ENCODE measurements around the gene SHC4.

The SHC4 gene

GRCh38 chr15:48966595-48967301 is 3.0 kb upstream of the SHC4 start:
- no peak for FAIRE-seq

- no peak for FAIRE-seq
Measured at GRCh38 chr15:48965972-48966371, 2.3 kb upstream of the SHC4 start.

- no peak for FAIRE-seq
Measured at GRCh38 chr15:48964898-48965297, 1.2 kb upstream of the SHC4 start.

- FAIRE-seq = no peak
Measured at GRCh38 chr15:48962662-48963523, 826 bp downstream of the SHC4 start.

DNA sequence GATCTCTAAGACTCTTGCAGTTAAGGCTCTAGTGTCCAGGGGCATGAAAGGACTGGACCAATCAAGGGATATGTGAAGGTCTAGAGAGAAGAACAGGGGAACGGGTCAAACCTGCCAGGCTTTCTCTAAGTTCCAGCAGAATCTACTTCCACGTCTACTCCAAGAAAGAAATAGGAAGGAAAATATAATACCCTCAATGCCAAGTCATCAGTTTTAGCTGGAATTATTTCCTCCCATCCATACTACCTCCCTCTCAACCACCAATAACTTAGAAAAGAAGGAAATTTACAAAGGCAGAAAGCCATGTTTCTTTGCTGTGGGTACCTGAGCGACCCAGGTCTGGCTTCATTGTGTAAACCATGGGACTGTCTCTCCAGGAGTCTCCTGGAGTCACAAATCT is 7.8 kb downstream of the SHC4 start:
- no peak for FAIRE-seq

DNA sequence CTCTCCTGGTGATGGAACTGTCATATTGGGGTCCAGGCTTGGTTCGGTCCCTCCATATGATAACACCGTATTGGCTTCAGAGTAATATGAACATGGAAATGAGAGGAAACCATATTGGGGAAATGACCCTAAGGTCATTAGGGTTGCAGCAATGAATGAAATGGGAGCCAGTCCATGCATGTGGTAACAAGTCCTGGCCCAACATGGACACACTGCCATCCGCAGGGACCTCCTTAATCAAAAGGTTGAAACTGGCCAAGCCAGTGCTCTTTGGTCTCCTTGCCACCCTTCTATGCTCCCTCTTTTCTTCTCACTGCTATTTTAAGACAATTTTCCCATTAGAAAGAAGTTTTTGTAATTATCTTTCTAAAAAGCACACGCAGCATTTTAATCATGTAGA is 8.3 kb downstream of the SHC4 start:
- no peak for FAIRE-seq

DNA sequence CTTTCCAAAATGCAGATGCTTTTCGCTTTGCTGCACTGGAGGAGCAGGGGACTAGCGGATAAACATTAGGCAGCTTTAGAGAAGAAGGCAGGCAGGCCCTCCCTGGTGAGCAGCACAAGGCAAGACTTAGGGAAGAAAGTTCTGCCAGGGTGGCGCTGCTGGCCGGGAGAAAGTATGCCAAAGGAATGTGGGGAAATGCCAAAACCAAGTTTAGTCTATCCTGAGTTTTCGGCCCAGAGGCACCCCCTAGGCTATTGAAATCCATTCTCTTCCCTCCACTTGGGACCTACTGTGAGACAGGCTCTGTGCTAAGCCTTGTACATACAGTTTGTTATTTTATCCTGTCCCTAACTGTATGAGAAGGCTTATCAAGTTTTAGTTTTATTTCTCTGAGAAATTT is 9.2 kb downstream of the SHC4 start:
- FAIRE-seq = no peak

DNA sequence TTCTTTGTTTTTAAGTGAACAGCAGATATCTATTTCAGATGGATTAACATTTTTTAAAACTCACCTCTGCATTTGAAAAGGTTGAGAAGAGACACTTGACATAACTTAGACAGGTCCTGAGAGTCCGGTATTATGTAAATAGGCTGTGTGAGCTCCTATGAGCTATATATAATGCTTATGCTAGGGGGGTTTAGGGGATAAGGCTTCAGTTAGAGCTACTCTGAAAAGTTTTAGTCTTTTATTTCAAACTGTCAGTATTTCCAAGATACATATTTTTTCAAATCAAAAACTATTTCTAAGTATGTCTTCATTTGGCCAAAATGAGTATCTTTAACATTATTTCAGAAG is 16.9 kb downstream of the SHC4 start:
- FAIRE-seq = no peak

GRCh38 chr15:48946074-48946839 is 17.5 kb downstream of the SHC4 start:
- FAIRE-seq = no peak

DNA sequence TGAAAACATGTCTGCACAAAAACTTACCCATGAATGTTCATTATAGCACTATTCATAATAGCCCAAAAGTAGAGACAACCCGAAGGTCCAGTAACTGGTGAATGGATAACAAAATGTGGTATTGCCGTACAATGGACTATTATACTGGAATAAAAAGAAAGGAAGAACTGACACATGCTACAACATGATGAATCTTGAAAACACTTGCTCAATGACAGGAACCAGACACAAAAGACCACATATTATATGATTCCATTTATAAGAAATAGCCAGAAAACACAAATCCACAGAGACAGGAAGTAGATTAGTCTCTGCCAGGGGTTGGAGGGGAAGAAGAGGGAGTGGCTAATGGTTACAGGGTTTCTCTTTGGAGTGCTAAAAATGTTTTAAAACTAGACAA is 18.3 kb downstream of the SHC4 start:
- no peak for FAIRE-seq

DNA sequence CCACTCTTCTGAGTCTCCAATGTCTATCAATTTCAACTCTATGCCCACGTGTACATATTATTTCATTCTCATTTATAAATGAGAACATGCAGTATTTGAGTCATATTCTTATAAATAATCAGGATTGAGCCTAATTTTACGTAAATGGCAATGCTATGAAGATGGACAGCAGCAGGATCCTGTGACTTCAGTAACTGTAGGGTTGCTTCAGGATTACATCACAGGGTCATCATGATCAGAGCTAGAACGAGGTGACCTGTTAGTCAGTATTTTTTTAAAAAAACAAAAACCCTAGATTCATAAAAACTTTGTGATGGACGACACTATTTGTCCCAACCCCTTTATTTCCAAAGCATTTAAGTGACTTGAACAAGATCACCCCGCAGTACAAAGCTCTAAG is 21.8 kb downstream of the SHC4 start:
- no peak for FAIRE-seq

DNA sequence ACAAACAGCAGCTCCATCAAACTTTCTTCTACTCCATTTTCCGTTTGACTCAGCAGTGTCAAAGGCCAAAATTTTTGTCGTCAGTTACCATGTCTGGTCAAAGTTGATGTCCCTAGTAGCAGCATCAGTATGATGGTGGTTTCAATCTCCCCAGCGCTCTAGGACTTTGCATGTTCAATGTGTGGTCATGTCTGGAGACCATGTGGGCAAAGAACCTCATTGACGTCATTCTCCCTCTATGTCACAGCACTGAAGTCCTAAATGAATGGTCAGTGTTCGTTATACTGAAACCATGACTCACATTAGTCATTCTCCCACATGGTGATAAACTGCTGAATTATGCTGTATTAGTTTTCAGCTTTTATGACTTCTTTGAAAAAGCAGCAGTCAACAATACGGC is 23.2 kb downstream of the SHC4 start:
- no peak for FAIRE-seq

GRCh38 chr15:48939648-48940047 is 24.1 kb downstream of the SHC4 start:
- no peak for FAIRE-seq

- FAIRE-seq = no peak
Measured at GRCh38 chr15:48937886-48938285, 25.8 kb downstream of the SHC4 start.

- FAIRE-seq = no peak
Measured at GRCh38 chr15:48936666-48937065, 27.1 kb downstream of the SHC4 start.

GRCh38 chr15:48935236-48935635 is 28.5 kb downstream of the SHC4 start:
- FAIRE-seq = no peak

GRCh38 chr15:48930735-48931134 is 33.0 kb downstream of the SHC4 start:
- no peak for FAIRE-seq

DNA sequence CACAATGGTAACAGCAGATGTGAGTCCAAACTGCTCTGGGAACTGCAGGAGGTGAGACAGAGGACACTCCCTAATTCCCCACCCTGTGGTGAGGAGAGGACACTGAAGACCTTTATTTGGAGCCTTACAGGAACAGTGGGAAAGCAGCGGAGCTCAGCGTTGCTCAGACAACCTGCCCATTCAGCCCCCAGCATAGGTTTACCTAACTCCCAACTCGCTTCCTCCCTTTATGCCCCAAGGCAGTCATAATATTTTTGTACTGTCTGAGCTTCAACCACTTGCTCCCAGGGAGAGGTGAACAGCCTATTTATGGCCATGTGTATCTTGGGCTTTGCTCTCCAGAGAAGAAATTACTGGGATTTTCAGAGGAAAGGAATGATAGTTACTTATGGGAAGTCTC is 34.1 kb downstream of the SHC4 start:
- no peak for FAIRE-seq

GRCh38 chr15:48928877-48929538 is 34.7 kb downstream of the SHC4 start:
- no peak for FAIRE-seq

DNA sequence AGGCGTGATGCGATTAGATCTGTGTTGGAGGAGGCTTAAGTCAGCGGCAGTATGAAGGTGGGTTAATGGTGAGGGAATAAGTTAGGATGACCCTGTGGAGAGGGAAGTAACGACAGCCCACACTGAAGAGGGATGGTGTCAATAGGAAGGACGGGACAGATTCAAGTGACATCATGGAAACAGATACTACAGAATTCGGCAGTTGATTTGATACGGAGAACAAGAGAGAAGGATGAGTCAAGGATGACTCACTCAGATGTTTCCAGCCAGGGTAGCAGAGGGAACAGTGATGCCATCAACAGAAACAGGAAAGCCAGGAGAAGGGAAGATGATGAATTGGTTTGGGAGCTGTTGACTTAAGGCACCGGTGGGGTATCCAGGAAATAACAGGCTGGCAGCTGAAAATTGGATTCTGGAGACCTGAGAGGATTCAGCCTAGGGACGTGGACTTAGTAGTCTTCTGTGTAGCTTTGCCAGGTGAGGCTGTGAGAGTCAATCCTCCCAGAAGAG is 38.0 kb downstream of the SHC4 start:
- FAIRE-seq = no peak

DNA sequence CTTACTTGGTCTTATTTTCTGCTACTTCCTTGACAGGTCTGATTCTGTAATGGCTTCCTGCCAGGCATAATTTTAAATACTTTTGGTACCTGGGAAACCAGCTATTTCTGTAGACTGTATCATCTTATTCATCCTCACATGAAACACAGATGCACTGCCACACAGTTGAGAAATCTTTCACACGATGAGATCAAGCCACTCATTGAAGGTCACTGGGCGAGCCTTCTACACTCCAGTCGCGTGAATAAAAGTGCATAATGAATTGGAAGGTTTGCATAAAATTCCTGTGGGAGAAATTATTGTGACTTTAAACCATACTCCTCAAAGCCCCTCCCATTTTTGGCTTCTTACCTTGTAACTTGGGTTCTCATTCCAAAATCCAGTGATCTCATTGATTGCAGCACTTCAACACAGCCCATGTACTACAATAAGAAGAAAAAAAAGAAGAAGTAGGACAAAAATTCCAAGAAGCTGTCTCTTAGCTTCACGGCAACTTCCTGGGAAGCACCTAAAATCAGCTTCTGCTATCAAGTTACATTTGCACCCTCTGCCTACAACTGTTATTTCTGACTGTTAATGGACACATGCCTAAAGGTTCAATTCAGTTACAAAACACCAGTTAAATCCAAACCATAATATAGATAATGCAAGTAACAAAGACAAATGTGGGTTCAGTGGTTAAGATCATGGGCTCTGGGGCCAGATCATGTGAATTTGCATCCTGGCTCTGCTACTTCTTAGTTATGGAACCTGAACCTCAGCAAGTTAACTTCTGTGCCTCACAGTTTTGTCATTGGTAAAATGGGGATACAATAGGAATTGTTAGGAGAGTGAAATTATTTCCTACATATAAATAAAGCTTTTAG is 39.0 kb downstream of the SHC4 start:
- no peak for FAIRE-seq

DNA sequence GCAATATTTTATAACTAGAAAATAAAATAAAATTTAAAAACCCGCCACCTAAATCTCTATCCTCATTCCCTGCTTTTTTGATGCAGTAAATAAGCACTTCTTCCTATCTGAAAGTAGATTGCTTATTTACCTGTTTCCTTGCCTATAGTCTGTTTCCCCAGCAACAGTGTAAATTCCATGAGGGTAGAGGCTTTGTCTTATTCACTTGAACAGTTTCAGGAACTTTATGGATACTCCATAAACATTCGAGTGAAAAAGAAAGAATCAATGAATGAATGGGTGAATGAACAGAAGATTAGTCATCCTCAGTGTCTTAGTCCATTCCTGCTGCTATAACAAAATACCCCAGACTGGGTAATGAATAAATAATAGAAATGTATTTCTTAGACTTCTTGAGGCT is 41.7 kb downstream of the SHC4 start:
- FAIRE-seq = no peak
